ENCODE results near the gene PRUNE1.

- TF ChIP-seq POLR2A (IDR thresholded peaks at IDR 0.05): no peak
- TF ChIP-seq CTCF (IDR thresholded peaks at IDR 0.05): no peak
Observed at GRCh38 chr1:151007853-151008243, 401 bp upstream of the PRUNE1 start.

Measured in body of pancreas (tissue), 4 donors.